IMR-90 (cell line): ENCODE results near the gene NCBP2L. TPM values are rescaled to one million over a fixed set of nuclear protein-coding genes. Genes with fewer than 3 reads are reported as not detected.

Experiments used
- ATAC-seq: fragments of 200-7000 bp; cut with Tn5 transposase; 2 replicates; pipeline ENCODE4 v1.9.1; 2020; ENCODE audit warnings: low read depth, mild to moderate bottlenecking, moderate library complexity
- BruUV-seq: library from RNA; stranded (reverse); fragments of 400-500 nt; replicated peaks from 2 replicates; lab custom pipeline; 2021; lab: Mats Ljungman, UMichigan
- CTCF ChIA-PET: fragments of 300-600 bp; formaldehyde crosslinking; extraction: SDS; loops from one replicate; lab custom pipeline; 2021; ENCODE audit warnings: antibody characterized with exemption; lab: Yijun Ruan, JAX
- POLR2A ChIA-PET: fragments of 300-600 bp; sonication (Branson Sonifier 250); formaldehyde crosslinking; loops from one replicate; lab custom pipeline; 2022; ENCODE audit warnings: antibody characterized with exemption; ENCODE audit not compliant: unreplicated experiment; lab: Charles Lee
- DNase-seq: peaks from one replicate; pipeline ENCODE4 v3.0.0; 2013
- H2AFZ ChIP-seq: replicated peaks from 2 replicates; pipeline ENCODE3; 2013; ENCODE audit warnings: low read length, mild to moderate bottlenecking; ENCODE audit not compliant: poor library complexity
- H2AK5ac ChIP-seq: 2 replicates; pipeline ENCODE4 v1.6.1; 2013; ENCODE audit warnings: low read depth, low read length, inconsistent platforms
- H2AK9ac ChIP-seq: replicated peaks from 2 replicates; pipeline ENCODE3; 2013; ENCODE audit warnings: mild to moderate bottlenecking, low read depth, low read length, moderate library complexity; ENCODE audit not compliant: poor library complexity
- H2BK120ac ChIP-seq: 2 replicates; pipeline ENCODE4 v1.6.1; 2013; ENCODE audit warnings: low read depth, low read length, inconsistent platforms
- H2BK15ac ChIP-seq: 3 replicates; pipeline ENCODE4 v1.6.1; 2013; ENCODE audit warnings: low read depth, low read length, inconsistent platforms
- H2BK20ac ChIP-seq: 2 replicates; pipeline ENCODE4 v1.6.1; 2013; ENCODE audit warnings: low read depth, mild to moderate bottlenecking, inconsistent platforms, low read length, moderate library complexity
- H2BK5ac ChIP-seq: 2 replicates; pipeline ENCODE4 v1.6.1; 2013; ENCODE audit warnings: mild to moderate bottlenecking, low read depth, low read length, inconsistent platforms; ENCODE audit not compliant: poor library complexity, severe bottlenecking
- H3K14ac ChIP-seq: replicated peaks from 2 replicates; pipeline ENCODE4 v1.6.1; 2013; ENCODE audit warnings: low read depth, low read length, inconsistent platforms
- H3K18ac ChIP-seq: 2 replicates; pipeline ENCODE4 v1.6.1; 2013; ENCODE audit warnings: low read depth, low read length, control low read depth
- H3K23ac ChIP-seq: 2 replicates; pipeline ENCODE4 v1.6.1; 2013; ENCODE audit warnings: low read depth, low read length, inconsistent platforms
- H3K27ac ChIP-seq: 2 replicates; pipeline ENCODE4 v1.5.1; 2013; ENCODE audit warnings: mild to moderate bottlenecking, control low read depth, low read length; ENCODE audit not compliant: insufficient read depth
- H3K27me3 ChIP-seq: 2 replicates; pipeline ENCODE4 v1.6.1; 2013; ENCODE audit warnings: low read length; ENCODE audit not compliant: control insufficient read depth, insufficient read depth
- H3K36me3 ChIP-seq: 2 replicates; pipeline ENCODE4 v1.6.1; 2013; ENCODE audit warnings: low read length, mixed read lengths; ENCODE audit not compliant: control insufficient read depth, insufficient read depth
- H3K4ac ChIP-seq: 2 replicates; pipeline ENCODE4 v1.6.1; 2013; ENCODE audit warnings: low read depth, low read length, inconsistent platforms
- H3K4me1 ChIP-seq: 2 replicates; pipeline ENCODE4 v1.6.1; 2013; ENCODE audit warnings: low read length, mixed read lengths; ENCODE audit not compliant: control insufficient read depth, insufficient read depth
- H3K4me2 ChIP-seq: 2 replicates; pipeline ENCODE4 v1.6.1; 2013; ENCODE audit warnings: low read depth, mild to moderate bottlenecking, control low read depth, low read length, moderate library complexity
- H3K4me3 ChIP-seq: 2 replicates; pipeline ENCODE4 v1.5.1; 2013; ENCODE audit warnings: low read depth, mild to moderate bottlenecking, control low read depth, low read length, moderate library complexity; ENCODE audit not compliant: insufficient read depth
- H3K56ac ChIP-seq: 2 replicates; pipeline ENCODE4 v1.6.1; 2013; ENCODE audit warnings: low read length, inconsistent platforms; ENCODE audit not compliant: insufficient read depth; ENCODE audit errors: extremely low read depth
- H3K79me1 ChIP-seq, 2 experiments: 2 replicates each; pipeline ENCODE4 v1.6.1; 2013; ENCODE audit warnings: low read length in 2 of 2, inconsistent platforms in 1 of 2, low read depth in 1 of 2
- H3K9ac ChIP-seq: 2 replicates; pipeline ENCODE4 v1.6.1; 2013; ENCODE audit warnings: low read depth, low read length, control low read depth
- H3K9me1 ChIP-seq: 2 replicates; pipeline ENCODE4 v1.6.1; 2013; ENCODE audit warnings: low read length, inconsistent platforms; ENCODE audit not compliant: insufficient read depth
- H3K9me3 ChIP-seq: 2 replicates; pipeline ENCODE4 v1.6.1; 2013; ENCODE audit warnings: low read length; ENCODE audit not compliant: control insufficient read depth, insufficient read depth
- H4K20me1 ChIP-seq: 2 replicates; pipeline ENCODE4 v1.6.1; 2013; ENCODE audit warnings: low read length, inconsistent platforms; ENCODE audit not compliant: insufficient read depth
- H4K5ac ChIP-seq: 2 replicates; pipeline ENCODE4 v1.6.1; 2013; ENCODE audit warnings: mild to moderate bottlenecking, low read depth, low read length, control low read depth
- H4K8ac ChIP-seq, 2 experiments: 2 replicates each; pipeline ENCODE4 v1.6.1; 2013; ENCODE audit warnings: low read depth in 2 of 2, low read length in 2 of 2, control low read depth in 1 of 2, inconsistent platforms in 1 of 2
- H4K91ac ChIP-seq: 2 replicates; pipeline ENCODE4 v1.6.1; 2013; ENCODE audit warnings: low read depth, low read length, inconsistent platforms; ENCODE audit not compliant: insufficient read depth
- BHLHE40 ChIP-seq: fragments of 150-350 bp; IDR thresholded peaks from 2 replicates; pipeline ENCODE4 v1.6.1; 2016; ENCODE audit warnings: mild to moderate bottlenecking, low read depth, low read length
- CEBPB ChIP-seq: IDR thresholded peaks from 2 replicates; pipeline ENCODE4 v1.6.1; 2012; ENCODE audit warnings: low read depth, low read length, improper control_type of control experiment
- ELK1 ChIP-seq: fragments of 150-350 bp; IDR thresholded peaks from 2 replicates; pipeline ENCODE4 v1.6.1; 2016; ENCODE audit warnings: low read depth, mild to moderate bottlenecking, low read length, moderate library complexity, borderline replicate concordance
- FOS ChIP-seq: fragments of 150-350 bp; IDR thresholded peaks from 2 replicates; pipeline ENCODE4 v1.6.1; 2016; ENCODE audit warnings: low read depth, low read length
- MAFK ChIP-seq: IDR thresholded peaks from 2 replicates; pipeline ENCODE4 v1.6.1; 2012; ENCODE audit warnings: low read depth, low read length, improper control_type of control experiment
- MAZ ChIP-seq: IDR thresholded peaks from 2 replicates; pipeline ENCODE4 v1.6.1; 2012; ENCODE audit warnings: low read depth, mild to moderate bottlenecking, low read length, improper control_type of control experiment, moderate library complexity, borderline replicate concordance
- POLR2A ChIP-seq: IDR thresholded peaks from 2 replicates; pipeline ENCODE4 v1.6.1; 2012; ENCODE audit warnings: mild to moderate bottlenecking, low read depth, low read length
- RAD21 ChIP-seq: IDR thresholded peaks from 2 replicates; pipeline ENCODE4 v1.6.1; 2012; ENCODE audit warnings: low read length, improper control_type of control experiment
- WGBS, 2 experiments: methylation state at CpG; one replicate each; pipeline versions ENCODE4 v1.1.5 to v1.1.7; 2013; ENCODE audit warnings: missing lambda C conversion rate in 2 of 2; ENCODE audit not compliant: insufficient read length in 1 of 2; ENCODE audit errors: extremely low coverage in 2 of 2; 5-methylcytosine and 5-hydroxymethylcytosine counted together
- dilution Hi-C: fragments of 300-500 bp; cut with HindIII; formaldehyde crosslinking; loops from one replicate; pipeline ENCODE4 v1.14.3; 2018; ENCODE audit warnings: low sequenced_read_pairs; ENCODE audit not compliant: unreplicated experiment
- in situ Hi-C: fragments of 300-500 bp; cut with MboI; formaldehyde crosslinking; loops from 3 replicates; pipeline ENCODE4 v1.14.3; 2019; ENCODE audit warnings: low sequenced_read_pairs, inconsistent platforms, mixed read lengths
- intact Hi-C: fragments of 100-400 bp; cut with micrococcal nuclease; formaldehyde crosslinking; loops from 2 replicates; pipeline ENCODE4 v1.10.0; 2022
- polyA plus RNA-seq, 3 experiments: library from polyadenylated mRNA; depleted of rRNA; stranded (reverse); fragments of >200 nt; gene quantifications; 2 replicates each; pipeline ENCODE4 v1.2.3, GENCODE V29; 2012; ENCODE audit warnings: low replicate concordance in 1 of 3
- total RNA-seq: library from RNA; depleted of rRNA; stranded (reverse); fragments of >200 nt; gene quantifications from 2 replicates; pipeline ENCODE4 v1.2.3, GENCODE V29; 2012
- TF ChIP-seq, protein P1 (sequence below): fragments of 150-350 bp; IDR thresholded peaks from 2 replicates; pipeline ENCODE4 v1.6.1; 2017; ENCODE audit warnings: mild to moderate bottlenecking, antibody characterized with exemption, low read length, low read depth
- TF ChIP-seq, protein P2 (sequence below): conservative IDR thresholded peaks from 2 replicates; pipeline ENCODE4 v1.5.1; 2012; ENCODE audit warnings: mild to moderate bottlenecking, low read depth, low read length, improper control_type of control experiment

Gene NCBP2L
- total and polyA plus RNA-seq, 2 of the 4 experiments (the other 2 are of a cell fraction): not detected

GRCh38 chrX:107826238-107827029 is 48.9 kb downstream of the NCBP2L start:
- Histone ChIP-seq H2AK5ac (no peak overlapping the region), H2BK20ac (no peak overlapping the region), H3K4me1 (no peaks in the 10 kb centered on the region), H4K8ac (no peak overlapping the region; a peak in 1 of 4 replicates), H3K4me2 (peak overlapping the region; percentile 60), H4K5ac (no peak overlapping the region), H3K79me1 (no peaks in the 10 kb centered on the region), H4K20me1 (no peaks in the 10 kb centered on the region; the same call in 1 of the 2 replicates), H3K23ac (no peak overlapping the region; the same call in 1 of the 2 replicates), H3K9me3 (no peaks in the 10 kb centered on the region), H3K4me3 (peak overlapping the region; percentile 43), H3K9ac (0 out of 2 replicates have a peak overlapping the region, but pooled peaks have one; percentile 33), H2AFZ (peak overlapping the region; percentile 84), H3K27me3 (peaks cover 9% of the 10 kb centered on the region), H2BK120ac (no peak overlapping the region), H2AK9ac (peak overlapping the region; percentile 69), H2BK5ac (no peak overlapping the region), H2BK15ac (no peak overlapping the region), H3K4ac (0 out of 2 replicates have a peak overlapping the region, but pooled peaks have one; percentile 53), H3K36me3 (no peaks in the 10 kb centered on the region), H3K9me1 (no peaks in the 10 kb centered on the region), H3K14ac (no peak overlapping the region), H3K56ac (no peak overlapping the region), H3K18ac (no peak overlapping the region), H3K27ac (no peak overlapping the region; the same call in 1 of the 2 replicates), H4K91ac (no peak overlapping the region)
- POLR2A ChIA-PET: no interaction called here
- dilution Hi-C loops (no loop called here), intact Hi-C loops (no loop called here), in situ Hi-C loops (no loop called here)
- TF ChIP-seq MAFK: no peak
- no peak for TF ChIP-seq MAZ
- TF ChIP-seq BHLHE40: no peak
- TF ChIP-seq, protein P1, sequence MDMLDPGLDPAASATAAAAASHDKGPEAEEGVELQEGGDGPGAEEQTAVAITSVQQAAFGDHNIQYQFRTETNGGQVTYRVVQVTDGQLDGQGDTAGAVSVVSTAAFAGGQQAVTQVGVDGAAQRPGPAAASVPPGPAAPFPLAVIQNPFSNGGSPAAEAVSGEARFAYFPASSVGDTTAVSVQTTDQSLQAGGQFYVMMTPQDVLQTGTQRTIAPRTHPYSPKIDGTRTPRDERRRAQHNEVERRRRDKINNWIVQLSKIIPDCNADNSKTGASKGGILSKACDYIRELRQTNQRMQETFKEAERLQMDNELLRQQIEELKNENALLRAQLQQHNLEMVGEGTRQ: no peak
- TF ChIP-seq, protein P2, sequence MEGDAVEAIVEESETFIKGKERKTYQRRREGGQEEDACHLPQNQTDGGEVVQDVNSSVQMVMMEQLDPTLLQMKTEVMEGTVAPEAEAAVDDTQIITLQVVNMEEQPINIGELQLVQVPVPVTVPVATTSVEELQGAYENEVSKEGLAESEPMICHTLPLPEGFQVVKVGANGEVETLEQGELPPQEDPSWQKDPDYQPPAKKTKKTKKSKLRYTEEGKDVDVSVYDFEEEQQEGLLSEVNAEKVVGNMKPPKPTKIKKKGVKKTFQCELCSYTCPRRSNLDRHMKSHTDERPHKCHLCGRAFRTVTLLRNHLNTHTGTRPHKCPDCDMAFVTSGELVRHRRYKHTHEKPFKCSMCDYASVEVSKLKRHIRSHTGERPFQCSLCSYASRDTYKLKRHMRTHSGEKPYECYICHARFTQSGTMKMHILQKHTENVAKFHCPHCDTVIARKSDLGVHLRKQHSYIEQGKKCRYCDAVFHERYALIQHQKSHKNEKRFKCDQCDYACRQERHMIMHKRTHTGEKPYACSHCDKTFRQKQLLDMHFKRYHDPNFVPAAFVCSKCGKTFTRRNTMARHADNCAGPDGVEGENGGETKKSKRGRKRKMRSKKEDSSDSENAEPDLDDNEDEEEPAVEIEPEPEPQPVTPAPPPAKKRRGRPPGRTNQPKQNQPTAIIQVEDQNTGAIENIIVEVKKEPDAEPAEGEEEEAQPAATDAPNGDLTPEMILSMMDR: no peak
- TF ChIP-seq CEBPB: no peak
- TF ChIP-seq POLR2A: no peak
- TF ChIP-seq ELK1: no peak
- TF ChIP-seq RAD21: no peak
- TF ChIP-seq FOS: no peak
- no TSS peak for BruUV-seq
- 34% methylated on average over 66 of the region's 100 CpGs; no CpG with 5 or more reads in 1 of the 2 experiments for WGBS, 2 experiments
- peak; percentile 1 for DNase-seq
- peak; percentile 63 for ATAC-seq
- CTCF ChIA-PET: no interaction called here
